Stimulated activated CD4-positive, alpha-beta T cell treated with anti-CD3 and anti-CD28 coated beads, TNF-alpha, amount 100 ng/mL, for 48 hours (primary cell): ENCODE measurements around the gene POLR3A.

Experiments
- DNase-seq, 3 donors: peaks; one replicate each; pipeline ENCODE4 v3.0.0-alpha.2; 2020; ENCODE audit warnings: low read depth in 3 of 3

POLR3A gene

GRCh38 chr10:77944519-77944918 is 84.8 kb downstream of the POLR3A start:
- DNase-seq = no peak

GRCh38 chr10:77943121-77943901 is 86.0 kb downstream of the POLR3A start:
- DNase-seq = no peak

GRCh38 chr10:77941790-77942189 is 87.5 kb downstream of the POLR3A start:
- no peak for DNase-seq

- DNase-seq = no peak
Measured at GRCh38 chr10:77940627-77941026, 88.7 kb downstream of the POLR3A start.

GRCh38 chr10:77940225-77940624 is 89.1 kb downstream of the POLR3A start:
- DNase-seq = no peak

- no peak for DNase-seq
Measured at GRCh38 chr10:77939561-77940001, 89.7 kb downstream of the POLR3A start.

GRCh38 chr10:77936697-77937567 is 92.4 kb downstream of the POLR3A start:
- DNase-seq = no peak

GRCh38 chr10:77932016-77932715 is 97.1 kb downstream of the POLR3A start:
- DNase-seq = no peak

- DNase-seq = no peak
Measured at GRCh38 chr10:77927402-77928246, 101.7 kb downstream of the POLR3A start.

GRCh38 chr10:77926566-77927401 is 102.5 kb downstream of the POLR3A start, which contains the start of gene DLG5:
Gene DLG5 (minus strand): TSS chr10:77926755. CDS start chr10:77926520, 235 bp downstream.
- DNase-seq = peak in 2 of 3 donors; percentile 10 to 13

- DNase-seq = peak in 1 of 3 donors; percentile 22
Measured at GRCh38 chr10:77925795-77926565, 103.3 kb downstream of the POLR3A start.

GRCh38 chr10:77925410-77925794 is 103.9 kb downstream of the POLR3A start:
- DNase-seq = no peak

- DNase-seq = no peak
Measured at GRCh38 chr10:77922566-77923179, 106.6 kb downstream of the POLR3A start.

GRCh38 chr10:77922055-77922454 is 107.3 kb downstream of the POLR3A start:
- DNase-seq = no peak

- DNase-seq = no peak
Measured at GRCh38 chr10:77921395-77921794, 107.9 kb downstream of the POLR3A start.

- no peak for DNase-seq
Measured at GRCh38 chr10:77920495-77920894, 108.8 kb downstream of the POLR3A start.

- DNase-seq = no peak
Measured at GRCh38 chr10:77919713-77920108, 109.6 kb downstream of the POLR3A start.
